ENCODE measurements around the gene CSDE1. TPM values are rescaled to one million over a fixed set of nuclear protein-coding genes. Genes with fewer than 3 reads are reported as not detected.

The CSDE1 gene
- total RNA-seq, 1 experiment from 2014 or later: 375 TPM

- Histone ChIP-seq H3K36me3 (ENCODE audit: insufficient read depth, low read length) (no peaks in the 10 kb centered on the region), H3K27ac (ENCODE audit: low read length) (no peak overlapping the region), H3K9me3 (ENCODE audit: low read length) (no peaks in the 10 kb centered on the region), H3K27me3 (ENCODE audit: low read length) (no peaks in the 10 kb centered on the region), H3K4me1 (ENCODE audit: low read length) (peaks cover 7% of the 10 kb centered on the region), H3K4me3 (ENCODE audit: low read length) (no peak overlapping the region), H3K4me2 (ENCODE audit: low read depth, low read length, poor library complexity, severe bottlenecking) (no peak overlapping the region), H3K79me2 (ENCODE audit: low read length) (no peaks in the 10 kb centered on the region), H3K9me2 (replicated peaks; ENCODE audit: insufficient read depth, low read length) (no peaks in the 10 kb centered on the region), H4K20me1 (ENCODE audit: insufficient read depth, low read depth, low read length) (no peaks in the 10 kb centered on the region), H3K9ac (ENCODE audit: low read length) (no peak overlapping the region), H2AFZ (ENCODE audit: low read length) (no peak overlapping the region)
- DNase-seq: no peak
These were observed 64.8 kb downstream of the CSDE1 start for GRCh38 chr1:114692947-114693346.

GRCh38 chr1:114691061-114691460 is 66.7 kb downstream of the CSDE1 start:
- H3K27me3 ChIP-seq (ENCODE audit: low read length): no peaks in the 10 kb centered on the region
- H3K36me3 ChIP-seq (ENCODE audit: insufficient read depth, low read length): no peaks in the 10 kb centered on the region
- no peak overlapping the region for H3K27ac ChIP-seq (ENCODE audit: low read length)
- H2AFZ ChIP-seq (ENCODE audit: low read length): no peak overlapping the region
- no peak overlapping the region for H3K4me3 ChIP-seq (ENCODE audit: low read length)
- H3K79me2 ChIP-seq (ENCODE audit: low read length): no peaks in the 10 kb centered on the region
- H3K4me2 ChIP-seq (ENCODE audit: low read depth, low read length, poor library complexity, severe bottlenecking): no peak overlapping the region
- H3K9me3 ChIP-seq (ENCODE audit: low read length): no peaks in the 10 kb centered on the region
- no peak overlapping the region for H3K9ac ChIP-seq (ENCODE audit: low read length)
- no peaks in the 10 kb centered on the region for H4K20me1 ChIP-seq (ENCODE audit: insufficient read depth, low read depth, low read length)
- DNase-seq: no peak
- H3K9me2 ChIP-seq (replicated peaks; ENCODE audit: insufficient read depth, low read length): no peaks in the 10 kb centered on the region
- H3K4me1 ChIP-seq (ENCODE audit: low read length): peaks cover 7% of the 10 kb centered on the region

GRCh38 chr1:114690148-114690547 is 67.6 kb downstream of the CSDE1 start:
- H3K36me3 ChIP-seq (ENCODE audit: insufficient read depth, low read length): no peaks in the 10 kb centered on the region

GRCh38 chr1:114688526-114688925 is 69.3 kb downstream of the CSDE1 start:
- no peaks in the 10 kb centered on the region for H4K20me1 ChIP-seq (ENCODE audit: insufficient read depth, low read depth, low read length)
- no peaks in the 10 kb centered on the region for H3K9me2 ChIP-seq (replicated peaks; ENCODE audit: insufficient read depth, low read length)
- no peak overlapping the region for H2AFZ ChIP-seq (ENCODE audit: low read length)
- H3K4me2 ChIP-seq (ENCODE audit: low read depth, low read length, poor library complexity, severe bottlenecking): no peak overlapping the region
- no peak overlapping the region for H3K4me3 ChIP-seq (ENCODE audit: low read length)
- H3K27ac ChIP-seq (ENCODE audit: low read length): no peak overlapping the region
- no peaks in the 10 kb centered on the region for H3K79me2 ChIP-seq (ENCODE audit: low read length)
- no peaks in the 10 kb centered on the region for H3K27me3 ChIP-seq (ENCODE audit: low read length)
- no peaks in the 10 kb centered on the region for H3K9me3 ChIP-seq (ENCODE audit: low read length)
- H3K9ac ChIP-seq (ENCODE audit: low read length): no peak overlapping the region
- no peak for DNase-seq
- no peaks in the 10 kb centered on the region for H3K36me3 ChIP-seq (ENCODE audit: insufficient read depth, low read length)
- no peaks in the 10 kb centered on the region for H3K4me1 ChIP-seq (ENCODE audit: low read length)

More at GRCh38 chr1:114690148-114690547, 67.6 kb downstream of the CSDE1 start:
- DNase-seq: no peak
- Histone ChIP-seq H3K9ac (ENCODE audit: low read length) (no peak overlapping the region), H3K9me3 (ENCODE audit: low read length) (no peaks in the 10 kb centered on the region), H2AFZ (ENCODE audit: low read length) (no peak overlapping the region), H3K27ac (ENCODE audit: low read length) (no peak overlapping the region), H3K4me3 (ENCODE audit: low read length) (no peak overlapping the region), H3K79me2 (ENCODE audit: low read length) (no peaks in the 10 kb centered on the region), H3K4me1 (ENCODE audit: low read length) (no peaks in the 10 kb centered on the region), H4K20me1 (ENCODE audit: insufficient read depth, low read depth, low read length) (no peaks in the 10 kb centered on the region), H3K9me2 (replicated peaks; ENCODE audit: insufficient read depth, low read length) (no peaks in the 10 kb centered on the region), H3K4me2 (ENCODE audit: low read depth, low read length, poor library complexity, severe bottlenecking) (no peak overlapping the region), H3K27me3 (ENCODE audit: low read length) (no peaks in the 10 kb centered on the region)

GRCh38 chr1:114685851-114686250 is 71.9 kb downstream of the CSDE1 start:
- DNase-seq: no peak
- Histone ChIP-seq H3K4me1 (ENCODE audit: low read length) (no peaks in the 10 kb centered on the region), H3K79me2 (ENCODE audit: low read length) (no peaks in the 10 kb centered on the region), H2AFZ (ENCODE audit: low read length) (no peak overlapping the region), H3K27me3 (ENCODE audit: low read length) (no peaks in the 10 kb centered on the region), H3K9me2 (replicated peaks; ENCODE audit: insufficient read depth, low read length) (no peaks in the 10 kb centered on the region), H3K4me3 (ENCODE audit: low read length) (no peak overlapping the region), H3K9ac (ENCODE audit: low read length) (no peak overlapping the region), H3K27ac (ENCODE audit: low read length) (no peak overlapping the region), H4K20me1 (ENCODE audit: insufficient read depth, low read depth, low read length) (no peaks in the 10 kb centered on the region), H3K9me3 (ENCODE audit: low read length) (no peaks in the 10 kb centered on the region), H3K36me3 (ENCODE audit: insufficient read depth, low read length) (no peaks in the 10 kb centered on the region), H3K4me2 (ENCODE audit: low read depth, low read length, poor library complexity, severe bottlenecking) (no peak overlapping the region)

GRCh38 chr1:114677691-114678090 is 80.1 kb downstream of the CSDE1 start:
- Histone ChIP-seq H3K27me3 (ENCODE audit: low read length) (no peaks in the 10 kb centered on the region), H3K4me1 (ENCODE audit: low read length) (no peaks in the 10 kb centered on the region), H3K9me2 (replicated peaks; ENCODE audit: insufficient read depth, low read length) (no peaks in the 10 kb centered on the region), H3K36me3 (ENCODE audit: insufficient read depth, low read length) (no peaks in the 10 kb centered on the region), H3K27ac (ENCODE audit: low read length) (no peak overlapping the region), H3K79me2 (ENCODE audit: low read length) (no peaks in the 10 kb centered on the region), H3K4me3 (ENCODE audit: low read length) (no peak overlapping the region), H3K9me3 (ENCODE audit: low read length) (no peaks in the 10 kb centered on the region), H2AFZ (ENCODE audit: low read length) (no peak overlapping the region), H3K9ac (ENCODE audit: low read length) (no peak overlapping the region), H4K20me1 (ENCODE audit: insufficient read depth, low read depth, low read length) (no peaks in the 10 kb centered on the region), H3K4me2 (ENCODE audit: low read depth, low read length, poor library complexity, severe bottlenecking) (no peak overlapping the region)
- no peak for DNase-seq

- no peak for DNase-seq
These were observed 81.7 kb downstream of the CSDE1 start for GRCh38 chr1:114676115-114676514.

GRCh38 chr1:114671939-114672275 is 85.9 kb downstream of the CSDE1 start:
- no peak overlapping the region for H3K27ac ChIP-seq (ENCODE audit: low read length)
- no peaks in the 10 kb centered on the region for H3K27me3 ChIP-seq (ENCODE audit: low read length)
- no peaks in the 10 kb centered on the region for H3K9me2 ChIP-seq (replicated peaks; ENCODE audit: insufficient read depth, low read length)
- no peak for DNase-seq
- no peaks in the 10 kb centered on the region for H3K9me3 ChIP-seq (ENCODE audit: low read length)
- no peak overlapping the region for H3K4me3 ChIP-seq (ENCODE audit: low read length)
- no peaks in the 10 kb centered on the region for H4K20me1 ChIP-seq (ENCODE audit: insufficient read depth, low read depth, low read length)
- no peaks in the 10 kb centered on the region for H3K79me2 ChIP-seq (ENCODE audit: low read length)
- no peak overlapping the region for H2AFZ ChIP-seq (ENCODE audit: low read length)
- peaks cover 13% of the 10 kb centered on the region for H3K4me1 ChIP-seq (ENCODE audit: low read length)
- H3K36me3 ChIP-seq (ENCODE audit: insufficient read depth, low read length): no peaks in the 10 kb centered on the region
- no peak overlapping the region for H3K4me2 ChIP-seq (ENCODE audit: low read depth, low read length, poor library complexity, severe bottlenecking)
- no peak overlapping the region for H3K9ac ChIP-seq (ENCODE audit: low read length)

More at GRCh38 chr1:114676115-114676514, 81.7 kb downstream of the CSDE1 start:
- Histone ChIP-seq H4K20me1 (ENCODE audit: insufficient read depth, low read depth, low read length) (no peaks in the 10 kb centered on the region), H3K79me2 (ENCODE audit: low read length) (no peaks in the 10 kb centered on the region), H3K9me2 (replicated peaks; ENCODE audit: insufficient read depth, low read length) (no peaks in the 10 kb centered on the region), H3K4me3 (ENCODE audit: low read length) (no peak overlapping the region), H3K36me3 (ENCODE audit: insufficient read depth, low read length) (no peaks in the 10 kb centered on the region), H2AFZ (ENCODE audit: low read length) (no peak overlapping the region), H3K4me2 (ENCODE audit: low read depth, low read length, poor library complexity, severe bottlenecking) (no peak overlapping the region), H3K9ac (ENCODE audit: low read length) (no peak overlapping the region), H3K9me3 (ENCODE audit: low read length) (no peaks in the 10 kb centered on the region), H3K27me3 (ENCODE audit: low read length) (no peaks in the 10 kb centered on the region), H3K4me1 (ENCODE audit: low read length) (no peaks in the 10 kb centered on the region), H3K27ac (ENCODE audit: low read length) (no peak overlapping the region)

Data from Karpas-422 (cell line).